GM19467 (cell line): ENCODE data around the gene MAP3K14.

Experiments
- ATAC-seq: cut with Tn5 transposase; IDR thresholded peaks from one replicate; pipeline ENCODE4 v1.9.1; 2021; ENCODE audit warnings: mild to moderate bottlenecking, moderate library complexity; ENCODE audit not compliant: unreplicated experiment

MAP3K14 gene

GRCh38 chr17:45339646-45340605 lies 23.1 kb upstream of the MAP3K14 start:
- no peak for ATAC-seq

- no peak for ATAC-seq
Measured at GRCh38 chr17:45338996-45339535, 22.2 kb upstream of the MAP3K14 start.

GRCh38 chr17:45338023-45338781 lies 21.4 kb upstream of the MAP3K14 start:
- no peak for ATAC-seq

- ATAC-seq: no peak
Measured at GRCh38 chr17:45336390-45337182, 19.8 kb upstream of the MAP3K14 start.

DNA sequence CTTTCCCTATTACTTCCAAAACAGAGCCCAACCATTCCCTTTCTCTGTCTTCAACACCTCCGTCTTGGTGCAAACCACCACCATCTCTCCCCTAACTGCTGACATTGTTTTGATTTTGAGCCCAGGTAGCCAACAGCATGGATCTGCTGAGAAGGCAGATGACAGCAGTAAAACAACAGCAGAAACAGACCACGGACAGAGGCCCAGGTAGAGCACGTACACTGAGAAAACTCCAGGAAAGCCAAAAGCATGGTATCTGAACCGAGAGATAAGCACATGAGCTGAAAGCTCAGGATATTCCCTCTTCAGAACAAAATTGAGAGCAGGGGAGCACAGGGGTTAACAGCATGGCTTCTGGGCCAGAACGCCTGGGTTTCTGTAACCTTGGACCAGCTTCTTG lies 18.9 kb upstream of the MAP3K14 start:
- no peak for ATAC-seq

DNA sequence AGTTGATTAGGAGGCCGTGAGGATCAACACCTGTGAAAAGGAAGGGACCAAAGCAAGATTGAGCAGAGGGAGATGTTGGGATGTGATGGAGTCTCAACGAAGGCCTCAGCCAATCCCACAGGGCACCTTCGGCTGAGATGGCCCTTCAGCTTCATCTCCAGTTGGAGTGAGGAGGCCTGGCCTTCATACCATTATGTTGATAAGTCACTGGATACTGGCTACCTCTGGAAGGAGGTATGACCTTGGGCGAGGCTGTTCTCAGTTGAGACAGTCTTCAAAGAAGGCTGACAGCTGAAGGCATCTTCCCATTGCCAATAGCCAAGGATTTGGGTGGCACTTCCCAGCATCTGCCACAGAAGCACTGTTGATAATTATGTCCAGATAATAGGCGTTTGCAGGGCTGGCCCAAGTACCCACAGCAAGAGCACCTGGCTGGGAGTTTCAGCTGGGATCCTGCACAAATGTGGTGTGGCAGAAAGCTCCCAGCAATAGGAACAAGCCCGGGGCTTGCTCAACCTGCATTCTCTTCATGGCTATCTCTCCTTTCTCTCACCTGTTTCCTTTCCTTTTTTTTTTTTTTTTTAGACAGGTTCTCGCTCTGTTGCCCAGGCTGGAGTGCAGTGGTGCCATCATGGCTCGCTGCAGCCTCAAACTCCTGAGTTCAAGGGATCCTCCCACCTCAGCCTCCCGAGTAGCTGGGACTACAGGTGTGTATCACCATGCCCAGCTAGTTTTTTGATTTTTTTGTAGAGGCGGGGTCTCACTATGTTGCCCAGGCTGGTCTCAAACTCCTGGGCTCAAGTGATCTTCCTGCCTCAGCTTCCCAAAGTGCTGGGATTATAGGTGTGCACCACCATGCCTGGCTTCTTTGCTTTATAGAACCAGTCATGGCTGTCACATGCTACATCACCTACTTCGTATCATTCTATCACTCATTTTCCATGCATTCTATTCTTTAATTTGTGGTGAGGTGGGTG lies 18.2 kb upstream of the MAP3K14 start:
- no peak for ATAC-seq

GRCh38 chr17:45334231-45334630 lies 17.4 kb upstream of the MAP3K14 start:
- no peak for ATAC-seq

GRCh38 chr17:45333702-45334092 lies 16.9 kb upstream of the MAP3K14 start:
- ATAC-seq: no peak

DNA sequence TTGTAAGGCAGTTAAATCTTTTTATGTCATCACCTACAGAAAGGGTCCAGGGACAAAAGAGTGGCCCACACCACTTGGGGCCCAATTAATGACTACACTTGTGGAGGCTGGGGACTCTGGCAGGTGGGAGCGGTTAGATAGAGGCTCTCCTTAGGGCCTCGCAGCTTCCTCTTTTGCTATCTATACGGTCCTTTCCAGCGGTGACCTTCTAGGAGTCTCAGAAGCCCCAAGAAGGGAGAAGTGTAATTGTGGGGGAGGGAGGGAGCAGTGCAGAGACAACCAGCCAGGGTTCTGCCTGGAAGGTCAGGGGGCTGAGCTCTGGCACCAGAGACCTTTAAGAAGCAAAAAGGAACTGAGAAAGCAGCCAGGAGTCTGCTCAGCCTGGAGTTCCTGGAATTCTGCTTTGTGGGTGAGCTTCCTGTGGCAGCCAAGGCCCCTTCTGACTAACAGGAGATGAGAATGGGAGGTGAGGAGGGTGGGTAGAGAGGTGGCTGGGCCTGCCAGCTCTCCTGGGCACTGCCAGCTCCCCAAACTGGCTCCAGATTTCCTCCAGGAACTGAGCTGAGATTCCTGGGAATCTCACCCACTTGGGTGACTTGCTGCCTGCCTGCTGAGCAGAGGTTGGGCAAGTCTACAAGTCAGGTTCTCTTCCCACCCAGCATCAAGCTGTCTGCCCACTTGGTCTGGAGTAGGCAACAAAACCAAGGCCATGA lies 16.3 kb upstream of the MAP3K14 start:
- ATAC-seq: no peak

- ATAC-seq: no peak
Measured at GRCh38 chr17:45332505-45332904, 15.7 kb upstream of the MAP3K14 start.

- no peak for ATAC-seq
Measured at GRCh38 chr17:45326626-45327025, 9.8 kb upstream of the MAP3K14 start.

- ATAC-seq: no peak
Measured at GRCh38 chr17:45325810-45326209, 9.0 kb upstream of the MAP3K14 start.

- ATAC-seq: no peak
Measured at GRCh38 chr17:45324336-45324735, 7.5 kb upstream of the MAP3K14 start.

DNA sequence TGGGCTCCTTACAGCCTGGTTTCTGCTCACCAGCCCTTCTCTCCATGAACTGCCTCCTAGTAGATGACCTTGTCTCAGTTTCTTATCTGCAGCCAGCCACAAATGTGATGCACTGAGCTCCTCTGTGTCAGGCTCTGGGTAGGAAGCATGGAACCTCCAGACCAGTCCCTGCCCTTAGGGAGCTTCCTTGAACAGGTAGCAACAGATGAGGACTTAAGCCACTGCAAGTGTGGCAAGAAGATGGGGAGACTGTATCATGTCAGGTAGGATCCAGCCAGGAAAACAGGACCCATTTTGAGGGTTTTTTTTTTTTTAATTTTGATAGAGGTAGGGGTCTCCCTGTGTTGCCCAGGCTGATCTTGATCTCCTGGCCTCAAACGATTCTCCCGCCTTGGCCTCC lies 5.3 kb upstream of the MAP3K14 start:
- no peak for ATAC-seq

- no peak for ATAC-seq
Measured at GRCh38 chr17:45320931-45321461, 4.2 kb upstream of the MAP3K14 start.

DNA sequence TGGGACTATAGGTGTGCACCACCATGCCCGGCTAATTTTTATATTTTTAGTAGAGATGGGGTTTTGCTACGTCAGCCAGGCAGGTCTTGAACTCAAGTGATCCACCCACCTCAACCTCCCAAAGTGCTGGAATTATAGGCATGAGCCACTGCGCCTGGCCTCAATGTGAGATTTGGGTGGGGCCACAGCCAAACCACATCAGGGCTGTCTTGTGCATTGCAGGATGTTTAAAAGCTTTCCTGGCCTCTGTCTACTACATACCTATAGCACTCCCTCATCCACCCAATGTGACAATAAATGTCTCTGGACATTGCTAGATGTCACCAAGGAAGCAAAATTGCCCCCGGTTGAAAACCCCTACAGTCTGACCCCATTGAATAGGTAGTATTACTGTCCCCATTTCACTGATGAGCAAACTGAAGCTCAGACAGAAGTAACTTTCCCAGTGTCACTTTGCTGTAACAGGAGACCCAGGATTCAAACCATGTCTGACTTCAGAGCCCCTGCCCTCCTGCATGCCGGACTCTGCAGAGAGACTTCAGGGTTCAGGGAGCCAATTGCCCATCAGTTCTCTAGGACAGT lies 3.6 kb upstream of the MAP3K14 start:
- ATAC-seq: no peak

DNA sequence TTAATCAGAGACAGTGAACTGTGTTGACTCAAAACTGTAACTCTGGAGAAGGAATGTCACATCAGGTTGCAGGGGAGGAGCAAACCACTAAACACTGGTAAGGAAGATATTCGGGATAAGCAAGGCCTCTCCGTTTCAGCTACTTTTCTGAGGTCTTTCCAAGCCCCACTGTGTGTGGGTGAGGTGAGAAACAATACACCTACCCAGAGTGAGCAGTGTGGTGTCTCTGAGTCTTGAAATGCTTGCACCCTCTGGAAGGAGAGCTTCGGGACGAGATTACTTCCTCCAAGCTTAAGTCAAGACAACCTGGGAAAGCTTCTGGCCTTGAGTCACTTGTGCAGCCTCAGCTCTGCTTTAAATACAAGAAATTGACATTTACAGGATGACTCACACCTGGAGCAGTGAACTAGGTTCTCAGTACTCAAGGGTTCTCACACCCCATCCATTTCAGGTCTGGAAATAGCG lies 2.5 kb upstream of the MAP3K14 start:
- no peak for ATAC-seq

GRCh38 chr17:45318561-45319230 lies 1.9 kb upstream of the MAP3K14 start:
- ATAC-seq: no peak
